ENCODE data around the gene MAN1C1. TPM values are rescaled to one million over a fixed set of nuclear protein-coding genes. Genes with fewer than 3 reads are reported as not detected.
A peak's percentile ranks its signal among the peaks of the same experiment; 100 is the strongest.

Gene MAN1C1
- total and polyA plus RNA-seq, 5 donors from 2014 or later = 3.1 to 15.1 (median 3.5) TPM

DNA sequence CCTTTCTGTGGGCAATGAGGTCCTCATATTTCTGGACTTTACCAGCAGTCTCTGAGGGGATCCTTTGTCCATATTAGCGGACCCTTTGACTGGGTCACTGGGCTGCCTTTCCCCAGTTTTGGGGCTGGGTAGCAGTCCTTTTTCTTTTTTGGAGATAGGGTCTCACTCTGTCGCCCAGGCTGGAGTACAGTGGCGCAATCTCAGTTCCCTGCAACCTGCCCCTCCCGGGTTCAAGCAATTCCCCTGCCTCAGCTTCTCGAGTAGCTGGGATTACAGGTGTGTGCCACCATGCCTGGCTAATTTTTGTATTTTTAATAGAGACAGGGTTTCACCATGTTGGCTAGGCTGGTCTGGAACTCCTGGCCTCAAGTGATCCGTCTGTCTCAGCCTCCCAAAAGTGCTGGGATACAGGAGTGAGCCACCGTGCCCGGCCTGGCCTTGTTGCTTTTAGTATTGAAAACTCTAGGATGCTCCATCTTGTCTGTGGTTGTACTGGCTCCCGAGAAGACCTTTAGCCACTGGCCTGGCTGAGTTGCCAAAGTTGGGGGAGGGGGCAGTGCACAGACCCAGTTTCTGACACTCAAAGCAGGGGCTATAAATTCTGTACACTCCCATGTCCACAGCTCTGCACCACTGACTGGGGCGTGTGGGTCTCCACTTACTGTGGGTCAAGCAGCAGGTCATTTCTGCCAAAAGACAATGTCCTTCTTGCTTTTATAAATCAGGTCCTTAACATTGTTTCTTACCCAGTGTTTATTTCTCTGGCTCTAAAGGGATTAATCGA is 33.1 kb downstream of the MAN1C1 start:
- H3K4me3 Mint-ChIP-seq = peak overlapping the region in 1 of 4 donors; percentile 74
- H3K27me3 Mint-ChIP-seq = peaks cover 12% of the 10 kb centered on the region
- no peaks in the 10 kb centered on the region for H3K36me3 ChIP-seq (ENCODE audit: control insufficient read depth, insufficient read depth, low read length)
- H3K27ac Mint-ChIP-seq = peak overlapping the region in 1 of 3 donors; percentile 45
- DNase-seq = no peak
- no peak overlapping the region for H3K27ac ChIP-seq (ENCODE audit: insufficient read depth, low read length, poor library complexity, severe bottlenecking)
- peaks cover 14% of the 10 kb centered on the region for H3K36me3 Mint-ChIP-seq
- no peaks in the 10 kb centered on the region for H3K4me1 ChIP-seq (ENCODE audit: control insufficient read depth, insufficient read depth, low read length, poor library complexity, severe bottlenecking)
- H3K4me3 ChIP-seq (ENCODE audit: low read depth, low read length) = no peak overlapping the region
- no peaks in the 10 kb centered on the region for H3K9me3 Mint-ChIP-seq
- H3K9me3 ChIP-seq (ENCODE audit: control insufficient read depth in 2 of 2, low read length in 2 of 2) = no peaks in the 10 kb centered on the region
- ATAC-seq (ENCODE audit: low read depth in 2 of 2) = no peak
- H3K27me3 ChIP-seq (ENCODE audit: control insufficient read depth, insufficient read depth, low read length) = no peaks in the 10 kb centered on the region
- peaks cover 0 to 31% (median 6%) of the 10 kb centered on the region in 4 donors for H3K4me1 Mint-ChIP-seq

DNA sequence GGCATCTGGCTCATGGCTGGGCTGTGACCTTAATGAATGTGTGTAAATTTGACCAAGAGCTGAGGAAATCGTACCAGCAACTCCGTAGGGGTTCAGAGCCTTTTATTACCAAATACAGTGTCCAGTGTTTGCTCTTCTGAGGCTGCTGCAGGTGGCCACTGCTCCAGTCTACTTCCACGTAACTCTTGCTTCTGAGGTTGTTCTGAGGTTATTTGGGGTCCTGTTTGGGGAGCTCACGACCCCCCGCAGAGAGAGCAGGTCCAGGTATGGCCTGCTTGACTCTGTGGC is 33.6 kb downstream of the MAN1C1 start:
- peaks cover 14% of the 10 kb centered on the region for H3K36me3 Mint-ChIP-seq
- no peak overlapping the region for H3K27ac ChIP-seq (ENCODE audit: insufficient read depth, low read length, poor library complexity, severe bottlenecking)

DNA sequence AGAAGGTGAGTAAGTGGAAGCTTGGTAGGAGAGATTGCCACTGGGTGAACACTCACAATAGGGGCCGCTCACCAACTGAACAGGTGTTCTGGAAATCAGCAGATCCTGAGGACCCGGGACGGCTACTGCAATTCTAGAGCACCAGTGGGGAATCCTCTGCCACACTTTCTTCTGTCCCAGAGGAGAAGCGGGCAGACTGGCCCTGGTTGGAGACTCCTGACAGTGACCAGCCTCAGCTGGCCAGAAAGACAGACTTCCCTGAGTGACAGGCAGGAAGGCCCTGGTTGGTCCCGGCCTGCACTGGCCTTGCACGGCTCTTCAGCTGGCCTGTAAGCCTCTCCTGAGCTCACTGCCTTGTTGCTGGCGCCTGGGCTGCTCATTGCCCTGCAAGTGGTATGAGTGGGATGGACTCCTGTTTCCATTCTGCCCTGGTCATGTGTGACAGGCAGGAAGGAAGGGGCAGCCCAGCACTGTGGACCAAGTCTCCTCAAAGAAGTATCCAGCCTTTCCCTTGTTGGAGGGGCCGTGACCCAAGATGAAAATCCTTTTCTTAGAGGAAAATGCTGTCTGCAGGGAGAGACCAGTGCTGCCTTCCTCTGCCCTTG is 34.5 kb downstream of the MAN1C1 start:
- H3K4me1 ChIP-seq (ENCODE audit: control insufficient read depth, insufficient read depth, low read length, poor library complexity, severe bottlenecking) = no peaks in the 10 kb centered on the region
- no peak for DNase-seq
- H3K27me3 ChIP-seq (ENCODE audit: control insufficient read depth, insufficient read depth, low read length) = no peaks in the 10 kb centered on the region
- ATAC-seq (ENCODE audit: low read depth in 2 of 2) = no peak
- no peaks in the 10 kb centered on the region for H3K9me3 Mint-ChIP-seq
- peaks cover 12% of the 10 kb centered on the region for H3K27me3 Mint-ChIP-seq
- no peak overlapping the region for H3K4me3 Mint-ChIP-seq
- no peak overlapping the region for H3K4me3 ChIP-seq (ENCODE audit: low read depth, low read length)
- H3K36me3 Mint-ChIP-seq = peaks cover 15% of the 10 kb centered on the region
- no peak overlapping the region for H3K27ac Mint-ChIP-seq
- no peaks in the 10 kb centered on the region for H3K9me3 ChIP-seq (ENCODE audit: control insufficient read depth in 2 of 2, low read length in 2 of 2)
- H3K4me1 Mint-ChIP-seq = peaks cover 0 to 33% (median 6%) of the 10 kb centered on the region in 4 donors
- no peaks in the 10 kb centered on the region for H3K36me3 ChIP-seq (ENCODE audit: control insufficient read depth, insufficient read depth, low read length)
- no peak overlapping the region for H3K27ac ChIP-seq (ENCODE audit: insufficient read depth, low read length, poor library complexity, severe bottlenecking)

More for the DNA sequence above, 33.6 kb downstream of the MAN1C1 start:
- ATAC-seq (ENCODE audit: low read depth in 2 of 2) (no peak), DNase-seq (no peak)
- peaks cover 12% of the 10 kb centered on the region for H3K27me3 Mint-ChIP-seq
- peaks cover 0 to 30% (median 6%) of the 10 kb centered on the region in 4 donors for H3K4me1 Mint-ChIP-seq
- H3K27ac Mint-ChIP-seq = no peak overlapping the region
- Histone ChIP-seq H3K4me3 (ENCODE audit: low read depth, low read length) (no peak overlapping the region), H3K9me3 (ENCODE audit: control insufficient read depth in 2 of 2, low read length in 2 of 2) (no peaks in the 10 kb centered on the region), H3K27me3 (ENCODE audit: control insufficient read depth, insufficient read depth, low read length) (no peaks in the 10 kb centered on the region), H3K4me1 (ENCODE audit: control insufficient read depth, insufficient read depth, low read length, poor library complexity, severe bottlenecking) (no peaks in the 10 kb centered on the region), H3K36me3 (ENCODE audit: control insufficient read depth, insufficient read depth, low read length) (no peaks in the 10 kb centered on the region)
- H3K4me3 Mint-ChIP-seq = peak overlapping the region in 1 of 4 donors; percentile 74
- no peaks in the 10 kb centered on the region for H3K9me3 Mint-ChIP-seq

DNA sequence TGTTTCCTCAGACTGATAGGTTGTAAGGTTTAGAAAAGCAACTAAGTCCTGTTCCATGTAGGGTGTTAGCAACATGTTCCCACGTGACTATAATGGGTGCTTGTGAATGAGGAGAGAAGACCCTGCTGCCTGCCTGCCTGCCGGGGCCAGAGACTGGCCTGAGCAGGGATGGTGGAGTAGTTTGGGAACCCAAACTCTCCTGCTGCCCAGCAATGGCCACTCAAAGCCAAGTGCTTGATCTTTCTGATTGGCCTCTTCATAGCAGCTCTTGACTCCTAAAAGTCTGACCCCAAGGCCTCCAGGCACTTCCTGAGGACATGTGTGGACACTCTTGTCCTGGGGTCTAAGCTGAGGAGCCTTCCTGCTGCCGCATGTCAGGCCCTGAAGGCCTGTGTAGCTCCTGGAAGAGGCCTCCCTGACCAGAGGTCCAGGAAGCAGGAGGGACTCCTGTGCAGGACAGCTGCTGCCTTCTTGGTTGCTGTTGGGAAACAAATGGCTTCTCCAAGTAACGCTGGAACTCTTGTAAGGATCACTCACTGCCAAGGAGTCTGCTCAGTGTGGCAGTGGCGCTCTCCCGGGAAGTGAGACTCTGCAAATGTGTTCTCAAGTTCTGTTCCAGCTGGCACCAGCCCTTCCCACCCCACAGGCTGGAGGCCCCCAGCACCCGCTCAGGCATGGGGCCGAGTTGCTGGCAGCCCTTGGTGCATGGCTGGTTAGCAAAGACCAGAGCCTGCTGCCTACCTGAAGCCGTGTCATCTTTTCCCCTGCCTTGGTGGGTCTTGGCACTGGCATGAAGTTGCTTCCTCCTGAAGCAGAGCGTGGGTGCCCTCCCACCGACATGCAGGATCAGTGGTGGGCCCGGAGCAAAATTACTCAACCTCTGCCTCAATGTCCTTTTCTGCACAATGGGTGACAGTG is 35.5 kb downstream of the MAN1C1 start:
- peaks cover 7% of the 10 kb centered on the region for H3K27me3 Mint-ChIP-seq
- H3K27me3 ChIP-seq (ENCODE audit: control insufficient read depth, insufficient read depth, low read length) = no peaks in the 10 kb centered on the region
- H3K27ac Mint-ChIP-seq = no peak overlapping the region
- H3K4me3 Mint-ChIP-seq = no peak overlapping the region
- H3K9me3 Mint-ChIP-seq = no peaks in the 10 kb centered on the region
- DNase-seq = no peak
- no peaks in the 10 kb centered on the region for H3K36me3 ChIP-seq (ENCODE audit: control insufficient read depth, insufficient read depth, low read length)
- no peaks in the 10 kb centered on the region for H3K4me1 ChIP-seq (ENCODE audit: control insufficient read depth, insufficient read depth, low read length, poor library complexity, severe bottlenecking)
- H3K9me3 ChIP-seq (ENCODE audit: control insufficient read depth in 2 of 2, low read length in 2 of 2) = no peaks in the 10 kb centered on the region
- H3K4me3 ChIP-seq (ENCODE audit: low read depth, low read length) = no peak overlapping the region
- H3K27ac ChIP-seq (ENCODE audit: insufficient read depth, low read length, poor library complexity, severe bottlenecking) = no peak overlapping the region
- no peak for ATAC-seq (ENCODE audit: low read depth in 2 of 2)
- peaks cover 0 to 33% (median 4%) of the 10 kb centered on the region in 4 donors for H3K4me1 Mint-ChIP-seq
- peaks cover 14% of the 10 kb centered on the region for H3K36me3 Mint-ChIP-seq

DNA sequence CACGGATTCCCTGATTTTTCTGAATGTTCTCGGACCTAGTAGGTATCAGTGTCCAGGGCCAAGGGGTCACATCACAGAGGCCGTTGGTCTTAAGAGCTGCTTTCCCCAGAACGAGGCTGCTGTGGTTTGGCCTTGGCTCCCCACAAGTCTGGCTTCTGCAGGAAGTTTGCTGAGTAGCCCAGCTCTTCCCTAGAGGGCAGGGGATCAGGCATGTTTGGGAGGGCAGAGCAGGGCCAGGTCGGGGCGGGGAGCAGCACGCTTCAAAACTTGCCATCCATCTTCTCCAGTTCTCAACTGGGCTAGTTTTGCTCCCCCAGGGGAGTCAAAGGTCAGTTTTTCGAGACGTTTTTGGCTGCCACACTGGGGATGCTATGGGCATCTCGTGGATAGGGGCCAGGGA is 37.0 kb downstream of the MAN1C1 start:
- ATAC-seq (ENCODE audit: low read depth in 2 of 2) (no peak), DNase-seq (no peak)
- no peaks in the 10 kb centered on the region for H3K9me3 Mint-ChIP-seq
- no peaks in the 10 kb centered on the region for H3K27me3 ChIP-seq (ENCODE audit: control insufficient read depth, insufficient read depth, low read length)
- no peaks in the 10 kb centered on the region for H3K27me3 Mint-ChIP-seq
- H3K27ac Mint-ChIP-seq = peak overlapping the region in 1 of 3 donors; percentile 46
- H3K4me3 ChIP-seq (ENCODE audit: low read depth, low read length) = no peak overlapping the region
- no peaks in the 10 kb centered on the region for H3K36me3 ChIP-seq (ENCODE audit: control insufficient read depth, insufficient read depth, low read length)
- peaks cover 0 to 27% (median 1%) of the 10 kb centered on the region in 4 donors for H3K4me1 Mint-ChIP-seq
- peaks cover 14% of the 10 kb centered on the region for H3K36me3 Mint-ChIP-seq
- H3K9me3 ChIP-seq (ENCODE audit: control insufficient read depth in 2 of 2, low read length in 2 of 2) = no peaks in the 10 kb centered on the region
- H3K4me1 ChIP-seq (ENCODE audit: control insufficient read depth, insufficient read depth, low read length, poor library complexity, severe bottlenecking) = no peaks in the 10 kb centered on the region
- no peak overlapping the region for H3K4me3 Mint-ChIP-seq
- H3K27ac ChIP-seq (ENCODE audit: insufficient read depth, low read length, poor library complexity, severe bottlenecking) = no peak overlapping the region

DNA sequence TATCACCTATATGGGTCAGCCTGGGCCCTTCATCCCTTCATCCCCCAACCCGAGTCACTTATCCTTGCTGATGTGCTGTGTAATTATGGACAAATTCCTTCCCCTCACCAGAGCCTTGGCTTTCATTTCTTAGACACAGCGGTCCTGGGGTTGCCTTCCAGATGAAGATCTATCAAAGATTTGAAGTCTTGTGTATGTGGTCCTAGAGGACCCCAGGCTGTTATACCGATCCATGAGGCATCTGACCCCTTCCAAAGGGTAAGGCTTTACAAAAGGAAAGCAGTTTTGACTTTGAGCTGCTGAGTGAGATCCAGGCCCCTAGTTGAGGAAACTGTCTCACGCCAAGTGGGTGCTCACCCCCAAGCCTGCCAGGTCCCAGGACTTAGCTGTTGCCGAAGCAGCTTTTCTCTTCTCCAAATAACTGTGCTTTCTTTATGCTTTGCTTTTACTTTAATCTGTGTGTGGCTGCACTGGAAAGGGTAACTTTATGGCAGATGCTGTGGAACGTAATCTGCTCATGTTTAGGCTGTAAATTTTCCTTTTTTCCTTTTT is 37.6 kb downstream of the MAN1C1 start:
- ATAC-seq (ENCODE audit: low read depth in 2 of 2) (no peak), DNase-seq (no peak)
- Histone ChIP-seq H3K27ac (ENCODE audit: insufficient read depth, low read length, poor library complexity, severe bottlenecking) (no peak overlapping the region), H3K9me3 (ENCODE audit: control insufficient read depth in 2 of 2, low read length in 2 of 2) (no peaks in the 10 kb centered on the region), H3K27me3 (ENCODE audit: control insufficient read depth, insufficient read depth, low read length) (no peaks in the 10 kb centered on the region), H3K4me1 (ENCODE audit: control insufficient read depth, insufficient read depth, low read length, poor library complexity, severe bottlenecking) (no peaks in the 10 kb centered on the region), H3K4me3 (ENCODE audit: low read depth, low read length) (no peak overlapping the region), H3K36me3 (ENCODE audit: control insufficient read depth, insufficient read depth, low read length) (peaks cover 2% of the 10 kb centered on the region)
- Mint-ChIP-seq H3K36me3 (peaks cover 14% of the 10 kb centered on the region), H3K4me3 (no peak overlapping the region), H3K9me3 (no peaks in the 10 kb centered on the region), H3K27ac (no peak overlapping the region), H3K4me1 (peaks cover 0 to 22% (median under 1%) of the 10 kb centered on the region in 4 donors), H3K27me3 (no peaks in the 10 kb centered on the region)

DNA sequence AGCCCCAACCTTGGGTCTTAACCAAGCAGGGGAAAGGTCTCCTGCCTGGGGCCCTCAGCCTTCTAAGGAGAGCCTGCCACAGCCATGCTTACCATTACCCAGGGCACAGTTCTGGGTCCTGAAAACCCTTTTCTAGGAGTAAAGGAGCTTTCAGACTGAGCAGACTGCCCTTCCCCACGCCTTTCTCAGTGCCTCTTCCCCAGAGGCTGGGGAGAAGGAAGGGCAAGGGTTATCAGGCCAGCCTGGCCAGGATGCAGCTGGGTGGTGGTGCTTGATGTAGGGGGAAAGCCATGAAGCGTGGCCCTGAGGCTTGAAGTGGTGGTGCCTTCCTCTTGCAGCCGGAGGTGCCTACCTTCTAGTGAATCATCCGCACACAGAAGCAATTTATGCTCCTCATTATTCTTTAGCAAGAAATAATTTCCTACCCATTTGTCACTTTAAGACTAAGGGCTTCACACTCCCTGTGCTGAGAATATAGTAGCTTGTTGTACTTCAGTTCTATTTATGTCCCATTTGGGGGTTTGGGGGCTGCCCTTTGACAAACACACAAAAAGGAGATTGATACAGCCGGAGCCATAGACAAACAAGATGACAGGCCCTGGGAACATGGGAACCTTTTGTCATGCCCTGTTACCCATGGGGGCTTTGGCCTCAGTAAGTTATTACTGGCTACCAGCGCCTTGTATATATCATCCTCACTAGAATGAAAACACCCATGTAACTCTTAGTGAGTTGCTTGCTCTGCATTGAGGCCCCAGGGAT is 40.7 kb downstream of the MAN1C1 start:
- Histone ChIP-seq H3K27ac (ENCODE audit: insufficient read depth, low read length, poor library complexity, severe bottlenecking) (no peak overlapping the region), H3K4me1 (ENCODE audit: control insufficient read depth, insufficient read depth, low read length, poor library complexity, severe bottlenecking) (no peaks in the 10 kb centered on the region), H3K27me3 (ENCODE audit: control insufficient read depth, insufficient read depth, low read length) (no peaks in the 10 kb centered on the region), H3K9me3 (ENCODE audit: control insufficient read depth in 2 of 2, low read length in 2 of 2) (no peaks in the 10 kb centered on the region), H3K4me3 (ENCODE audit: low read depth, low read length) (no peak overlapping the region), H3K36me3 (ENCODE audit: control insufficient read depth, insufficient read depth, low read length) (peaks cover 5% of the 10 kb centered on the region)
- peaks cover 0 to 23% (median 2%) of the 10 kb centered on the region in 4 donors for H3K4me1 Mint-ChIP-seq
- ATAC-seq (ENCODE audit: low read depth in 2 of 2) = no peak
- peaks cover 14% of the 10 kb centered on the region for H3K36me3 Mint-ChIP-seq
- no peaks in the 10 kb centered on the region for H3K27me3 Mint-ChIP-seq
- no peak overlapping the region for H3K4me3 Mint-ChIP-seq
- DNase-seq = no peak
- no peak overlapping the region for H3K27ac Mint-ChIP-seq
- H3K9me3 Mint-ChIP-seq = no peaks in the 10 kb centered on the region

All from CD4-positive, CD25-positive, alpha-beta regulatory T cell (primary cell).